Measurements from ENCODE around the gene MSI2. TPM values are rescaled to one million over a fixed set of nuclear protein-coding genes. Genes with fewer than 3 reads are reported as not detected.

Gene MSI2
- polyA plus RNA-seq, 3 donors, result 82.8 to 94.6 (median 84.0) TPM

DNA sequence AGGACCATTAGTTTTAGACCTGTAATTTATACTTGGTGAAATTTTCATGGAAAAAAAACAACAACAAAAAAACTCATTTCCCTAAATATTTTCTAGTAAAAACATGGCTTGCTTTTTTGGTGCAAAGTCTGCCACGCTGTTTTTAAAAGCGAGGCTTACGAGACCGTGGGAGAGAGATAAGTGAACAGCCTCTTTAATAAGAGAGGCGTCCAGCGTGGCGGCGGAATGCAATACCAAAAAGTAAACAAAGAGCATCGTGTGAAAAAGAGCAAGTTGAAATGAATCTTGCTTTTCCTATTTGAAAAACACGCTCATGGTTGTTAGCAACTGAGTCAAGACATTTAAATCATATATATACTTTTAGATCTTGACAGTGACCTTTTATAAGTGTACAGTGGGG lies 10.5 kb upstream of the MSI2 start:
- no peak for DNase-seq (ENCODE audit: low read depth in 3 of 3, low spot score in 2 of 3)

- no peak for DNase-seq (ENCODE audit: low read depth in 3 of 3, low spot score in 2 of 3)
Measured at GRCh38 chr17:57246257-57246656, 10.1 kb upstream of the MSI2 start.

DNA sequence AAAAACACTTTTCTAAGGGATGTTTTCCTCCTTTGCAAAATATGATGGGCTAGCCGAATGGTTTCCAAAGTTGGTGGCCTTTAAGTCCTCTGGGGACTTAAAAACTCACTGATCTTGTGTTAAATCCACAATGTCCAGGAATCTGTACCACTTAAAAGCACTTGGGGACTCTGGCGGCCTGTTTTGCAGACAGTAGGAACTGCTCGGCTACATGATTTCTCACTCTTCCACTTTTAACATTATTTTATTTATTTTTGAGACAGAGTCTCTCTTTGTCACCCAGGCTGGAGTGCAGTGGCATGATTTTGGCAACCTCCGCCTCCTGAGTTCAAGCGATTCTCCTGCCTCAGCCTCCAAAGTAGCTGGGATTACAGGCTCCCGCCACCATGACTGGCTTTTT lies 9.1 kb upstream of the MSI2 start:
- no peak for DNase-seq (ENCODE audit: low read depth in 3 of 3, low spot score in 2 of 3)

- DNase-seq (ENCODE audit: low read depth in 3 of 3, low spot score in 2 of 3), result no peak
Measured at GRCh38 chr17:57247913-57248312, 8.4 kb upstream of the MSI2 start.

- no peak for DNase-seq (ENCODE audit: low read depth in 3 of 3, low spot score in 2 of 3)
Measured at GRCh38 chr17:57249520-57249919, 6.8 kb upstream of the MSI2 start.

GRCh38 chr17:57251211-57251787 lies 5.0 kb upstream of the MSI2 start:
- no peak for DNase-seq (ENCODE audit: low read depth in 3 of 3, low spot score in 2 of 3)

GRCh38 chr17:57253362-57254065 lies 2.8 kb upstream of the MSI2 start:
- no peak for DNase-seq (ENCODE audit: low read depth in 3 of 3, low spot score in 2 of 3)

DNA sequence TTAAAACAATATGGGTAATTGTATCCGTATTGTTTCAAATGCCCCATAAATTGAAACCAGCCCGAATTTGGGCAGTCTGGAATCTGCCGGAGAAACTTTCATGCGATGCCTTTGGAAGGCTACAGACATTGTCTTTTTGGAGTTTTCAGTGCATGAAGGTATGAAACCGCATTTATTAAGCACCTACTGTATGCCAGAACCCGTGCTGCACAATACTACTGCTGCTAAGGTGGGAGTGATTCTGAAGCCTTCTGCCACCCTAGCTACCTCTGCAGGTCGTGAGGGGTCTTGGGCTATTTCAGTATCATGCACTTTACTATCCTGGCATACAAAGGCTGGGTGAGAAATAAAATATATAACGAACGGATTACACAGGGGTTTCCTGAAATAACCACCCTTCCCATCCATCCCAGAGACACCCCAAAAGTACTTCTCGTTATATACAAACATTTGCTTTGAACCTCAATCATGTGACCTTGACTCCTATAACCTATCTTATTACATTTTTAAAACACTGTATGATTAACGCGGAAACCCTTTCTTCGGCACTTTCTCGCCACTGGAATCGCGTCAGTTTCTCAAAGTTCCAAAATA lies 1.0 kb upstream of the MSI2 start:
- no peak for DNase-seq (ENCODE audit: low read depth in 3 of 3, low spot score in 2 of 3)

- DNase-seq (ENCODE audit: low read depth in 3 of 3, low spot score in 2 of 3), result no peak
Measured at GRCh38 chr17:57256708-57257112, 387 bp downstream of the MSI2 start.

- DNase-seq (ENCODE audit: low read depth in 3 of 3, low spot score in 2 of 3), result no peak
Measured at GRCh38 chr17:57257195-57257894, 1.0 kb downstream of the MSI2 start.

DNA sequence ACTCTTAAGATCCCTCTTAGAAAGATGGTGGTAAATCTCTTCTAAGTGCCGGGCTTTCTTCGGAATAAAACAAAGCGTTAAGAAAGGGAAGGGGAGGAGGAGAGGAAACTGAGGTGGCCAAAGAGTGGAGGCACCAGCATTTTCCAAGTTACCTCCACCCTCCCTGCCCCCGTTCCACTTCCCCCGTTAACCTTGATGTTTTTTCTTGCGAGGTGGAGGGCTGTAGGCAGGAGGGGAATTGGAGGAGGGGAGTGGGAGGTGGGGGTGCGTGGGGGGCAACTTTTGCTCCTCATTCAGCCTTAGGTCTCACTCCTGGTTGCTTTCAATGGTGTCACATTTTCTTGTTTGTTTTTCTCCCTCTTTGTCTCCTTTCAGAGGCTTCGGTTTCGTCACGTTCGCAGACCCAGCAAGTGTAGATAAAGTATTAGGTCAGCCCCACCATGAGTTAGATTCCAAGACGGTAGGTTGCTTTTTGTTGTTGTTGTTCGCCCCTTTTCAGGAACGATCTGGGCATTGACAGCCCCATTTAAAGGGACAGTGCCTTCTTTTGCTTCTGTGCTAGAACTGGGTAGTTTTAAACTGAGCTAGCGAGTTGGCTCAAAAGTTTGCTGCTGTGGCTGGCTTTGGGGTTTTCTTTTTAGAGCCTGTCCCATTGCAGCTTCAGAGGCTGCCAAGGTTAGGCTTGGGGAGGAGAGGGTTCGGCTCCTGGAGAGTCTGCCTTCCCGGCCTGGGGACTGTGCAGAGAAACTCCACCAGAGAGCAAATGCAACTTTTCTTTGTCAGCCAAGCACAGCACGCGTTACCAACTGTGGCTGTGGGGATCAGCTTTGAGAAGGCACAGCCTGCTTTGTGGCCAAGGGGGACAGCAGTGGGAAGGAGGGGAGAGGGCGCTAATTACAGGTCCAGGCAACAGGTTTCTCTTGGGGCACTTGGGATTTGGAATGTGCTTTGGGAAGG lies 1.9 kb downstream of the MSI2 start:
- no peak for DNase-seq (ENCODE audit: low read depth in 3 of 3, low spot score in 2 of 3)

DNA sequence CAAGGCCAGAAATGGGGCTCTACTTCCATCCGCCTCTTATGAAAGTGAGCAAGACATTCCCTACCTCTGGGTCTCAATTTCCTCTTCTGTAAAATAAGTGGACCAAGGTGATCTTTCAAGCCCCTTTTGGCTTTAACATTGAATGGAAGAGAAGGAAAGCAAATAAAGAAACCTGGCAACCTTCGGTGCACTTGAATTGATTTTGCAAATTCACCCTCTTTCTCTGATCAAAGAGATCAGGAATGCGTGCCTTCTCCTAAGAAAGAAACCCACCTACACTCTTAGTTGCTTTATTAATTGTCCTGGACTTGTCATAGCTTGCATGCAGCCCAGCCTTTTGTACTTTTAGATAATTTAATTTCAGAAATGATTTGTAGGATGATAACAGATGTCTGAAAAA lies 3.0 kb downstream of the MSI2 start:
- no peak for DNase-seq (ENCODE audit: low read depth in 3 of 3, low spot score in 2 of 3)

DNA sequence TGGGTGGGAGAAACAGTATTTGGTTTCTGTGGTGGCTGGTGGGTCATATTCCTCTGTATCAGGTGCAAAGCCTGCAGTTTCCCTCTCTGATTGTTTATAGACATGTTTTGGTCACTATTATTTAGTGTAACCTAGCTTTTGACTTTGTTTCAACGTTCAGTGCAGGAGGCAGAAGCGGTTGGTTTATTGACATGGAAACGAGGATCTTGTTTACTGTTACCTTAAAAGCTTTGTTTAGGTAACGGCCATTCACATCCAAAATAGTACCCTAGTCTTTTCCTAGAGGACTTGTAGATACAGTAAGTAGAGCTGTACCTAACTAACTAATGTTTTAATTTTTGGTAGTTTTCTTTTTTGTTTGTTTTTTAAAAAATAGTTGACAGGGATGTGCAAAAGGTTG lies 3.5 kb downstream of the MSI2 start:
- no peak for DNase-seq (ENCODE audit: low read depth in 3 of 3, low spot score in 2 of 3)

DNA sequence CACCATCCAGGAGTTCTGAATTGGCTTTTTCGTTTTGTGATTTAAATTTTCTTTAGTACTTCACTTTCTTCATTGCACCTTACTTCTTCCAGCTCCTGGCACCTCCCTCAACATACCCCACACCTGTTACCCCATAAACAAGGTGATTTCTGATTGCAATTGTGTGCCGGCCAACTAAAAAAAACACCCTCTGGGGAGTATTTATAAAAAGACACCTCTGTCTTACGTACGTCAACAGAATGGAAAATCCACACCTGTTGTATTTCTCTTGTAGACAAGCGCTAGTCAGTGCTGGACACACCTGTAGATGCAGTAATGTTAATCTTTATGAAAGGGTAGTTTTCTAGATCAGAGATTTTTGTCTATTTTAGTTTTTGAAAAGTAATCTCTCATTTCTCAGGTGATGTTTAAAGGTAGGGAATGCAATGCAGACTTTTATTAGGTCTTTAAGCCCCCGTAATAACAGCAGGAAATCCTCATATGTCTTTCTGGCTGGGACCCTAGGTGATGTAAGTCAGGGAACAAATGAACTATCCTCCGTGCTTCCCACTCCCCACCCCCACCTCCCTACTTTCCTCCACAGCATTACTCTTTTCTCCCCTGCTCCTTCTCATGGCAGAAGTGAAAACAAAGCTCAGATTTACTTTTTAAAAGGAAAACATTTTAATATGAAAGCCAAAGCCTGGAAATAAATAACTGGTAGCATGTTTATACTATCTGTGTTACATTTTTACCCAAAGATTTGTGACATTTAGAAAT lies 4.2 kb downstream of the MSI2 start:
- DNase-seq (ENCODE audit: low read depth in 3 of 3, low spot score in 2 of 3), result no peak

- DNase-seq (ENCODE audit: low read depth in 3 of 3, low spot score in 2 of 3), result no peak
Measured at GRCh38 chr17:57261084-57261461, 4.8 kb downstream of the MSI2 start.

GRCh38 chr17:57262557-57262956 lies 6.2 kb downstream of the MSI2 start:
- no peak for DNase-seq (ENCODE audit: low read depth in 3 of 3, low spot score in 2 of 3)

DNA sequence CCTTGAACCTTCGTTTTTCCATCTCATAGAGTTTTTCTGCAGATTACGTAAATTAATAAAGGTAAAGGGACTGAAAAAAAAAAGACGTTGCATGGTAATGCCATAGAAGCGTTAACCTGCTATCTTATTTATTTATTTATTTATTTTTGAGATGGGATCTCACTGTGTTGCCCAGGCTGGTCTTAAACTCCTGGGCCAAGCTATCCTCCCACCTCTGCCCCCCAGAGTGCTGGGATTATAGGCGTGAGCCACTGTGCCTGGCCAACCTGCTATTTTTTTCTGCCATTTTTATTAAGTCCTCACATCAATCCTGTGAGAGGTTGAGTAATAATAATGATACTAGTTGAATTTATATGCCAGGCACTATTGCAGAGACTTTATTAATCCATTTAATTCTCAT lies 7.9 kb downstream of the MSI2 start:
- no peak for DNase-seq (ENCODE audit: low read depth in 3 of 3, low spot score in 2 of 3)

DNA sequence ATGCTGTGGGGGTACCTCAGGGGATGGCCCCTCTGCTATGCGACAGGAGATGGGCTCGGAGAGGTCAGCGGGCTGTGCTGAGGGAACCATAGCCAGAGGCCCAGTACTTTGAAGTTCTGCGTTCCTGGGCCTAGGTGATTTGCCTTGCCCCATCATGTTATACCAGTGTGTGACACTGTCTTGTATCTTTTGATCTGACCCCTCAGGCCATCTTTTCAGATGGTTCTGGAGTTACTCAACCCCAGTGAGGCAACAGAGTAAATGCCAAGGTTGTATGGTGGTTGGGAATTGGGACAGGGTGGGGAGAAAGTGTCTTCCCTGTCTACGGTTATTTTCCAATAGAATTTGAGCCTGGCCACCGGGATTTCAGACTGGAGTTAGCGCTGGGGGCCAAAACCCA lies 8.5 kb downstream of the MSI2 start:
- DNase-seq (ENCODE audit: low read depth in 3 of 3, low spot score in 2 of 3), result no peak

DNA sequence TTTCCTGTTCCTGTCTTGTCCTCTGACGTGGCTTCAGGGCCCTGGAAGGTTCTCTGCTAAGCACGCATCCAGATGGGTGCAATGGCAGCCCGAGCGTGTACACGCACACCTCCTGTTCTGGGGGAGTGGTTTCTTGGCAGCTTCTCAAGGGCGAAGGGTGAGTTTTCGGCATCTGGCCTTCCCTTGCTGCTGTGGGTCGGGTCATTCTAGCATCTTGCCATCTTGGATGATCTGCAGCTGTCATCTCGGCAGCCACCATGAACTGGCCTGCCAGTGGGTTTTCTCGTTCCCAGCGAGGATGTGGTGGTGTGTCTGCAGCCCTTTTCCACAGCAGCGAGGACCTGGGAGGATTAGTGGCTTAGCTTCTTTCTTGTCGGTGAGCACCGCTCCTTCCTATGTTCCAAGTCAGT lies 10.6 kb downstream of the MSI2 start:
- no peak for DNase-seq (ENCODE audit: low read depth in 3 of 3, low spot score in 2 of 3)

GRCh38 chr17:57268181-57268580 lies 11.9 kb downstream of the MSI2 start:
- DNase-seq (ENCODE audit: low read depth in 3 of 3, low spot score in 2 of 3), result no peak
